Memory B cell (primary cell): ENCODE results near the gene SCN1A.
A peak's percentile ranks its signal among the peaks of the same experiment; 100 is the strongest.

Source experiments
- ATAC-seq: fragments of 150-1000 bp; cut with Tn5 transposase; 2 replicates; pipeline ENCODE4 v1.10.0; 2021; ENCODE audit warnings: low read depth, mild to moderate bottlenecking, moderate library complexity
- DNase-seq, 2 donors: peaks; one replicate each; pipeline ENCODE4 v3.0.0; 2022; ENCODE audit warnings: low spot score in 2 of 2
- H3K27ac Mint-ChIP-seq: one replicate; pipeline ENCODE4 v1.8.0; 2022; ENCODE audit warnings: mild to moderate bottlenecking, moderate library complexity, mixed read lengths
- H3K27me3 Mint-ChIP-seq: one replicate; pipeline ENCODE4 v1.8.0; 2022; ENCODE audit warnings: mixed read lengths
- H3K36me3 Mint-ChIP-seq: one replicate; pipeline ENCODE4 v1.8.0; 2022; ENCODE audit warnings: mild to moderate bottlenecking, mixed read lengths
- H3K4me1 Mint-ChIP-seq: one replicate; pipeline ENCODE4 v1.8.0; 2022; ENCODE audit warnings: mixed read lengths
- H3K4me3 Mint-ChIP-seq: one replicate; pipeline ENCODE4 v1.8.0; 2022; ENCODE audit warnings: mild to moderate bottlenecking, moderate library complexity, mixed read lengths
- H3K9me3 Mint-ChIP-seq: one replicate; pipeline ENCODE4 v1.8.0; 2022; ENCODE audit warnings: mixed read lengths

The SCN1A gene

GRCh38 chr2:166127217-166128155 lies at the start of gene SCN1A:
Gene SCN1A (minus strand): TSS chr2:166128020. CDS start chr2:166073621, 54,399 bp downstream.
- Mint-ChIP-seq H3K4me3 (no peak within 1 kb of the TSS), H3K27ac (no peak within 1 kb of the TSS), H3K4me1 (peaks cover 3% of the 10 kb centered on the region), H3K36me3 (no peaks in the 10 kb centered on the region), H3K27me3 (peaks cover 9% of the 10 kb centered on the region), H3K9me3 (no peaks in the 10 kb centered on the region)
- ATAC-seq: peak; percentile 37
- DNase-seq: peak in 1 of 2 donors; percentile 20

GRCh38 chr2:166173263-166173662 lies 45.4 kb upstream of the SCN1A start:
- DNase-seq (no peak), ATAC-seq (no peak)
- Mint-ChIP-seq H3K4me3 (no peak overlapping the region), H3K27ac (no peak overlapping the region), H3K36me3 (no peaks in the 10 kb centered on the region), H3K4me1 (no peaks in the 10 kb centered on the region), H3K27me3 (peaks cover 4% of the 10 kb centered on the region), H3K9me3 (no peaks in the 10 kb centered on the region)

GRCh38 chr2:166171216-166171615 lies 43.4 kb upstream of the SCN1A start:
- Mint-ChIP-seq H3K4me3 (no peak overlapping the region), H3K36me3 (no peaks in the 10 kb centered on the region), H3K9me3 (no peaks in the 10 kb centered on the region), H3K27ac (no peak overlapping the region), H3K4me1 (no peaks in the 10 kb centered on the region), H3K27me3 (peaks cover 3% of the 10 kb centered on the region)
- DNase-seq: no peak
- no peak for ATAC-seq

- no peak overlapping the region for H3K27ac Mint-ChIP-seq
- no peaks in the 10 kb centered on the region for H3K4me1 Mint-ChIP-seq
- ATAC-seq (no peak), DNase-seq (no peak)
- H3K9me3 Mint-ChIP-seq: no peaks in the 10 kb centered on the region
- H3K4me3 Mint-ChIP-seq: no peak overlapping the region
- H3K36me3 Mint-ChIP-seq: no peaks in the 10 kb centered on the region
- H3K27me3 Mint-ChIP-seq: peaks cover 3% of the 10 kb centered on the region
Observed at GRCh38 chr2:166170356-166170755, 42.5 kb upstream of the SCN1A start.

- Mint-ChIP-seq H3K27ac (no peak overlapping the region), H3K9me3 (no peaks in the 10 kb centered on the region), H3K4me3 (no peak overlapping the region), H3K27me3 (peaks cover 3% of the 10 kb centered on the region), H3K36me3 (no peaks in the 10 kb centered on the region), H3K4me1 (no peaks in the 10 kb centered on the region)
- DNase-seq: no peak
- ATAC-seq: no peak
Observed at GRCh38 chr2:166167449-166167848, 39.6 kb upstream of the SCN1A start.

GRCh38 chr2:166163775-166164174 lies 36.0 kb upstream of the SCN1A start:
- DNase-seq (no peak), ATAC-seq (no peak)
- no peak overlapping the region for H3K4me3 Mint-ChIP-seq
- H3K27ac Mint-ChIP-seq: no peak overlapping the region
- H3K9me3 Mint-ChIP-seq: no peaks in the 10 kb centered on the region
- peaks cover under 1% of the 10 kb centered on the region for H3K27me3 Mint-ChIP-seq
- H3K4me1 Mint-ChIP-seq: no peaks in the 10 kb centered on the region
- H3K36me3 Mint-ChIP-seq: no peaks in the 10 kb centered on the region

GRCh38 chr2:166158546-166158945 lies 30.7 kb upstream of the SCN1A start:
- DNase-seq: no peak
- H3K36me3 Mint-ChIP-seq: no peaks in the 10 kb centered on the region
- no peak overlapping the region for H3K27ac Mint-ChIP-seq
- no peak overlapping the region for H3K4me3 Mint-ChIP-seq
- H3K9me3 Mint-ChIP-seq: no peaks in the 10 kb centered on the region
- peaks cover 8% of the 10 kb centered on the region for H3K27me3 Mint-ChIP-seq
- ATAC-seq: no peak
- no peaks in the 10 kb centered on the region for H3K4me1 Mint-ChIP-seq

GRCh38 chr2:166157578-166157977 lies 29.8 kb upstream of the SCN1A start:
- H3K27ac Mint-ChIP-seq: no peak overlapping the region
- H3K36me3 Mint-ChIP-seq: no peaks in the 10 kb centered on the region
- H3K4me3 Mint-ChIP-seq: no peak overlapping the region
- no peaks in the 10 kb centered on the region for H3K4me1 Mint-ChIP-seq
- ATAC-seq (no peak), DNase-seq (no peak)
- H3K9me3 Mint-ChIP-seq: no peaks in the 10 kb centered on the region
- H3K27me3 Mint-ChIP-seq: peaks cover 8% of the 10 kb centered on the region

- Mint-ChIP-seq H3K9me3 (no peaks in the 10 kb centered on the region), H3K36me3 (no peaks in the 10 kb centered on the region), H3K4me3 (no peak overlapping the region), H3K27ac (no peak overlapping the region), H3K4me1 (no peaks in the 10 kb centered on the region), H3K27me3 (peaks cover 8% of the 10 kb centered on the region)
- ATAC-seq (no peak), DNase-seq (no peak)
Observed at GRCh38 chr2:166156985-166157490, 29.2 kb upstream of the SCN1A start.

- no peak for ATAC-seq
- H3K9me3 Mint-ChIP-seq: no peaks in the 10 kb centered on the region
- H3K4me3 Mint-ChIP-seq: no peak overlapping the region
- no peaks in the 10 kb centered on the region for H3K4me1 Mint-ChIP-seq
- DNase-seq: no peak
- H3K27ac Mint-ChIP-seq: no peak overlapping the region
- H3K27me3 Mint-ChIP-seq: peaks cover 8% of the 10 kb centered on the region
- H3K36me3 Mint-ChIP-seq: no peaks in the 10 kb centered on the region
Observed at GRCh38 chr2:166155589-166155988, 27.8 kb upstream of the SCN1A start.

- no peak overlapping the region for H3K4me3 Mint-ChIP-seq
- H3K4me1 Mint-ChIP-seq: no peaks in the 10 kb centered on the region
- ATAC-seq (no peak), DNase-seq (no peak)
- H3K36me3 Mint-ChIP-seq: no peaks in the 10 kb centered on the region
- H3K9me3 Mint-ChIP-seq: no peaks in the 10 kb centered on the region
- H3K27ac Mint-ChIP-seq: no peak overlapping the region
- H3K27me3 Mint-ChIP-seq: peaks cover 8% of the 10 kb centered on the region
Observed at GRCh38 chr2:166154685-166155338, 27.0 kb upstream of the SCN1A start.

GRCh38 chr2:166152064-166152463 lies 24.2 kb upstream of the SCN1A start:
- ATAC-seq (no peak), DNase-seq (no peak)
- Mint-ChIP-seq H3K27me3 (peaks cover 8% of the 10 kb centered on the region), H3K9me3 (no peaks in the 10 kb centered on the region), H3K27ac (no peak overlapping the region), H3K36me3 (no peaks in the 10 kb centered on the region), H3K4me1 (no peaks in the 10 kb centered on the region), H3K4me3 (no peak overlapping the region)

GRCh38 chr2:166148500-166149400 lies 20.9 kb upstream of the SCN1A start:
- no peaks in the 10 kb centered on the region for H3K9me3 Mint-ChIP-seq
- no peaks in the 10 kb centered on the region for H3K36me3 Mint-ChIP-seq
- no peaks in the 10 kb centered on the region for H3K27me3 Mint-ChIP-seq
- ATAC-seq (no peak), DNase-seq (no peak)
- H3K27ac Mint-ChIP-seq: no peak overlapping the region
- no peak overlapping the region for H3K4me3 Mint-ChIP-seq
- no peaks in the 10 kb centered on the region for H3K4me1 Mint-ChIP-seq

- no peaks in the 10 kb centered on the region for H3K27me3 Mint-ChIP-seq
- no peak overlapping the region for H3K4me3 Mint-ChIP-seq
- no peak for ATAC-seq
- H3K27ac Mint-ChIP-seq: no peak overlapping the region
- DNase-seq: no peak
- no peaks in the 10 kb centered on the region for H3K9me3 Mint-ChIP-seq
- H3K36me3 Mint-ChIP-seq: no peaks in the 10 kb centered on the region
- H3K4me1 Mint-ChIP-seq: no peaks in the 10 kb centered on the region
Observed at GRCh38 chr2:166147883-166148282, 20.1 kb upstream of the SCN1A start.
